Hepatocyte (in vitro differentiated cells): Measurements from ENCODE around the gene C10orf62. TPM values are rescaled to one million over a fixed set of nuclear protein-coding genes. Genes with fewer than 3 reads are reported as not detected.

Experiments
- DNase-seq: peaks from one replicate; pipeline ENCODE4 v3.0.0-alpha.2; 2016; ENCODE audit warnings: low spot score
- H2AFZ ChIP-seq: fragments of 200-600 bp; sonication (generic); 2 replicates; pipeline ENCODE4 v1.6.0; 2016; ENCODE audit warnings: antibody characterized with exemption, mild to moderate bottlenecking
- H3K27ac ChIP-seq: fragments of 200-600 bp; sonication (generic); 2 replicates; pipeline ENCODE4 v1.5.1; 2016; ENCODE audit warnings: mild to moderate bottlenecking
- H3K27me3 ChIP-seq: fragments of 200-600 bp; sonication (generic); 2 replicates; pipeline ENCODE4 v1.6.1; 2016
- H3K36me3 ChIP-seq: fragments of 200-600 bp; sonication (generic); replicated peaks from 2 replicates; pipeline ENCODE4 v1.5.1; 2016; ENCODE audit warnings: low read depth; ENCODE audit not compliant: insufficient read depth
- H3K4me1 ChIP-seq: fragments of 200-600 bp; sonication (generic); 2 replicates; pipeline ENCODE4 v1.5.1; 2016; ENCODE audit warnings: mild to moderate bottlenecking, moderate library complexity; ENCODE audit not compliant: insufficient read depth
- H3K4me2 ChIP-seq: fragments of 200-600 bp; sonication (generic); 2 replicates; pipeline ENCODE4 v1.6.0; 2016
- H3K4me3 ChIP-seq: fragments of 200-600 bp; sonication (generic); 2 replicates; pipeline ENCODE4 v1.5.1; 2016; ENCODE audit warnings: mild to moderate bottlenecking
- H3K79me2 ChIP-seq: fragments of 200-600 bp; sonication (generic); 2 replicates; pipeline ENCODE4 v1.6.0; 2017; ENCODE audit warnings: mild to moderate bottlenecking
- H3K9me2 ChIP-seq: fragments of 200-600 bp; sonication (generic); replicated peaks from 2 replicates; pipeline ENCODE4 v1.6.0; 2017; ENCODE audit warnings: mild to moderate bottlenecking; ENCODE audit not compliant: insufficient read depth
- H3K9me3 ChIP-seq: fragments of 200-600 bp; sonication (generic); 2 replicates; pipeline ENCODE4 v1.5.1; 2016; ENCODE audit warnings: low read depth, mild to moderate bottlenecking
- H4K20me1 ChIP-seq: fragments of 200-600 bp; sonication (generic); 2 replicates; pipeline ENCODE4 v1.6.0; 2016; ENCODE audit warnings: mild to moderate bottlenecking; ENCODE audit not compliant: insufficient read depth, poor library complexity, severe bottlenecking
- EZH2 ChIP-seq: fragments of 200-600 bp; sonication (generic); IDR thresholded peaks from 2 replicates; pipeline ENCODE4 v1.6.1; 2016; ENCODE audit warnings: antibody characterized with exemption, mild to moderate bottlenecking, borderline replicate concordance
- EZH2phosphoT487 ChIP-seq: fragments of 200-600 bp; sonication (generic); IDR thresholded peaks from one replicate; pipeline ENCODE4 v1.6.1; 2018; ENCODE audit warnings: antibody characterized with exemption, mild to moderate bottlenecking, low read depth, moderate library complexity; ENCODE audit not compliant: unreplicated experiment, severe bottlenecking
- WGBS: methylation state at CpG from one replicate; pipeline ENCODE4 v1.1.6; 2016; ENCODE audit warnings: low lambda C conversion rate; ENCODE audit errors: missing lambda C conversion rate; 5-methylcytosine and 5-hydroxymethylcytosine counted together
- polyA plus RNA-seq: library from polyadenylated mRNA; unstranded; fragments of >200 nt; fragmentation: Nextera tagmentation; extraction: Ambion mirVana; gene quantifications from 2 replicates; pipeline ENCODE4 v1.2.1, GENCODE V29; 2016
- total RNA-seq: library from RNA; depleted of rRNA; stranded (reverse); fragments of >200 nt; gene quantifications from 2 replicates; pipeline ENCODE4 v1.2.3, GENCODE V29; 2014
- TF ChIP-seq, protein P1 (sequence below): fragments of 200-600 bp; sonication (generic); IDR thresholded peaks from 2 replicates; pipeline ENCODE4 v1.5.1; 2016; ENCODE audit warnings: antibody characterized with exemption, mild to moderate bottlenecking; ENCODE audit not compliant: poor library complexity

Gene C10orf62
- total and polyA plus RNA-seq, 2 experiments from 2014 or later, result 0.23 TPM; not detected in 1

DNA sequence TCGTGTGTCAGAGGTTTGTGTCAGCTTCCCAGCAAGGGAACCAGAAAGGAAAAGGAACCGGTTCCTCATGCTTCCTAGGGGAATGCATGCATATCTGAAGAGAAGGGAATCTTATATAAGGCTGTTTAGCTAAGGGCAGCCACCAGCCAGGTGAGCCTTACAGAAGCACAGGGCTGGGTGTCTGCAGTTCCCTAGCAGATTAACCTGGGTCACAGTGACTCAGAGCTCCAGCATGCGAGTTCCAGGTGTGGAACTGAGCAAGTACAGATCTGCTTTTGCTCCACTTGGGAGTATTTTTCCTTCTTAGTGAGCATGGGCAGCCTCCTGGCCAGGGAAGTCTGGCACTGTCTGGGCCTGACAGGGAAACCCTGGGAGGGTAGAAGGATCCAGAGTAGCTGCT, 17.9 kb upstream of the C10orf62 start:
- no peaks in the 10 kb centered on the region for H3K27me3 ChIP-seq
- H3K9me3 ChIP-seq, result no peaks in the 10 kb centered on the region
- H3K4me1 ChIP-seq, result peaks cover 19% of the 10 kb centered on the region
- H3K79me2 ChIP-seq, result no peaks in the 10 kb centered on the region
- H3K4me2 ChIP-seq, result peak overlapping the region; percentile 35
- no peaks in the 10 kb centered on the region for H4K20me1 ChIP-seq
- H3K27ac ChIP-seq, result peak overlapping the region; percentile 89
- no peak overlapping the region for H2AFZ ChIP-seq
- H3K9me2 ChIP-seq, result no peaks in the 10 kb centered on the region
- no peaks in the 10 kb centered on the region for H3K36me3 ChIP-seq
- TF ChIP-seq EZH2phosphoT487 (no peak), EZH2 (no peak)
- TF ChIP-seq, protein P1, sequence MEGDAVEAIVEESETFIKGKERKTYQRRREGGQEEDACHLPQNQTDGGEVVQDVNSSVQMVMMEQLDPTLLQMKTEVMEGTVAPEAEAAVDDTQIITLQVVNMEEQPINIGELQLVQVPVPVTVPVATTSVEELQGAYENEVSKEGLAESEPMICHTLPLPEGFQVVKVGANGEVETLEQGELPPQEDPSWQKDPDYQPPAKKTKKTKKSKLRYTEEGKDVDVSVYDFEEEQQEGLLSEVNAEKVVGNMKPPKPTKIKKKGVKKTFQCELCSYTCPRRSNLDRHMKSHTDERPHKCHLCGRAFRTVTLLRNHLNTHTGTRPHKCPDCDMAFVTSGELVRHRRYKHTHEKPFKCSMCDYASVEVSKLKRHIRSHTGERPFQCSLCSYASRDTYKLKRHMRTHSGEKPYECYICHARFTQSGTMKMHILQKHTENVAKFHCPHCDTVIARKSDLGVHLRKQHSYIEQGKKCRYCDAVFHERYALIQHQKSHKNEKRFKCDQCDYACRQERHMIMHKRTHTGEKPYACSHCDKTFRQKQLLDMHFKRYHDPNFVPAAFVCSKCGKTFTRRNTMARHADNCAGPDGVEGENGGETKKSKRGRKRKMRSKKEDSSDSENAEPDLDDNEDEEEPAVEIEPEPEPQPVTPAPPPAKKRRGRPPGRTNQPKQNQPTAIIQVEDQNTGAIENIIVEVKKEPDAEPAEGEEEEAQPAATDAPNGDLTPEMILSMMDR, result no peak
- DNase-seq, result peak; percentile 71
- WGBS, result 68% methylated on average over 3 of the region's 3 CpGs
- no peak overlapping the region for H3K4me3 ChIP-seq

DNA sequence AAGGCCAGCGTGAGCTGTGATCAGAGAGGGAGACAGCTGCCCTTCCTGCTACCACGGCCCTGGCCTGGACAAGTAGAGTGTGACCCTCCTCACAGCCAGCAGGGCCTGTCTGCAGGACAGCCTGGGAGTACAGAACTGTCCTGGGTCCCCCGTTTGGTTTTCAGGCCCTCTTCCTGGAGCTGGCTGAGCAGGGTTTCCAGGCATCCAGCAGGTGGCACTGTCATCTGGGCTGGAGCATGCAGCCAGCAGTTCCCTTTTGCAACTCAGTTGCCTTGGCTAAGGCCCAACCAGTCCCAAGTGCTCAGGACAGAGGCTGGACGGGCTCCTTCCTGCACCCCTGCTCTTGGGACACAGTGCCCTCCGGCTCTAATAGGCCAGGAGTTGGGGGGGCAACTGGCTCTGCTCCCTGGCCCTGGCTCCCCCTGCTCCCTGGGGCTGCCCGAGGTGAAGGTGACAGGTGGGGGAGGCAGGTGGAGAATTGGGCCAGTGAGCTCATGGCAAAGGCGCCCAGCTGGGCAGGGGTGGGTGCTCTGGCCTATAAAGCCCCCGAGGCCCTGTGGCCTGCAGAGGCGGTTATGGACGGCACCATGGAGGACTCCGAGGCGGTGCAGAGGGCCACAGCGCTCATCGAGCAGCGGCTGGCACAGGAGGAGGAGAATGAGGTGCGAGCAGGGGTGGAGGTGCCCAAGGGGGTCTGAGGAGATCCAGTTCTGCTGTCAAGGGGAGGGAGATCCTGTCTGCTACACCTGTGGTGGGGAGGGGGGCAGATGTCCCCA, 17.1 kb upstream of the C10orf62 start, which contains the start of gene ANKRD2:
Gene ANKRD2, plus strand, starts transcription at position 566 of the 776 bp plus-strand sequence. Its CDS starts 10 bp downstream, at position 576.
- peak within 1 kb of the TSS; percentile 89 for H3K27ac ChIP-seq
- H3K36me3 ChIP-seq, result no peaks in the 10 kb centered on the region
- no peaks in the 10 kb centered on the region for H3K9me3 ChIP-seq
- H3K4me3 ChIP-seq, result no peak within 1 kb of the TSS
- no peak for TF ChIP-seq EZH2phosphoT487
- TF ChIP-seq, protein P1, result peak; percentile 81
- WGBS, result 77% methylated on average over 14 of the region's 16 CpGs
- H3K9me2 ChIP-seq, result no peaks in the 10 kb centered on the region
- DNase-seq, result peak; percentile 83
- H3K27me3 ChIP-seq, result no peaks in the 10 kb centered on the region
- no peaks in the 10 kb centered on the region for H4K20me1 ChIP-seq
- H2AFZ ChIP-seq, result no peak within 1 kb of the TSS
- H3K4me2 ChIP-seq, result peak within 1 kb of the TSS; percentile 35
- no peaks in the 10 kb centered on the region for H3K79me2 ChIP-seq
- H3K4me1 ChIP-seq, result peaks cover 19% of the 10 kb centered on the region

GRCh38 chr10:97573021-97573420, 16.5 kb upstream of the C10orf62 start:
- no peaks in the 10 kb centered on the region for H3K9me3 ChIP-seq
- no peaks in the 10 kb centered on the region for H3K36me3 ChIP-seq
- H2AFZ ChIP-seq, result no peak overlapping the region
- TF ChIP-seq EZH2 (no peak), EZH2phosphoT487 (no peak)
- TF ChIP-seq, protein P1, result no peak
- H3K9me2 ChIP-seq, result no peaks in the 10 kb centered on the region
- no peaks in the 10 kb centered on the region for H4K20me1 ChIP-seq
- no peak overlapping the region for H3K27ac ChIP-seq
- no peak for DNase-seq
- H3K79me2 ChIP-seq, result no peaks in the 10 kb centered on the region
- H3K4me1 ChIP-seq, result peaks cover 19% of the 10 kb centered on the region
- WGBS, result 100% methylated on average over 2 of the region's 2 CpGs
- no peak overlapping the region for H3K4me3 ChIP-seq
- no peaks in the 10 kb centered on the region for H3K27me3 ChIP-seq
- H3K4me2 ChIP-seq, result no peak overlapping the region
